ENCODE data around the gene TEX26. TPM values are rescaled to one million over a fixed set of nuclear protein-coding genes. Genes with fewer than 3 reads are reported as not detected.

TEX26 gene
- total RNA-seq, 1 donor from 2014 or later, result not detected

DNA sequence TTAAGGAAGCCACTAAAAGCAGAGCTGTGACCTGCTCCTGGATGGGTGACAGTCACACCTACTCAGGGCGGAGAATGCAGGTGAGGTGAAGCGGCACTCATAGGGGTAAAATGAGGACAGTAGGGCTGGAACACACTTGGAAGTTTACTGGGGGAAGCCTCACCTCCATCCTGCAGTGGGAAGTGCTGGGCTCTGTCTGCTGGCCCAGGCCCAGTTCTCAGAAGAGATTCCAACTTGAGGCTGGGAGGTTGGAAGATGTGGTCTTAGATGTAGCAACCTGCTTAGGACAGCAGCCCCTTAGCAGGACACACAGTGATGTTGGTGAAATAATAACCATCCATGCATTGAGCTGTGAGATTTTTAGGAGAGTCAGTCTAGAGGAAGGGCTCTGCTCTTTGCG is 21.8 kb upstream of the TEX26 start:
- Histone ChIP-seq H3K9me3 (no peaks in the 10 kb centered on the region), H3K4me1 (peaks cover 5 to 36% of the 10 kb centered on the region in 2 donors), H3K27ac (peak overlapping the region in 1 of 2 donors; percentile 4), H3K36me3 (peaks cover 0 to 17% of the 10 kb centered on the region in 2 donors), H3K4me3 (peak overlapping the region in 1 of 2 donors; percentile 39), H3K27me3 (no peaks in the 10 kb centered on the region)
- TF ChIP-seq, protein P1, sequence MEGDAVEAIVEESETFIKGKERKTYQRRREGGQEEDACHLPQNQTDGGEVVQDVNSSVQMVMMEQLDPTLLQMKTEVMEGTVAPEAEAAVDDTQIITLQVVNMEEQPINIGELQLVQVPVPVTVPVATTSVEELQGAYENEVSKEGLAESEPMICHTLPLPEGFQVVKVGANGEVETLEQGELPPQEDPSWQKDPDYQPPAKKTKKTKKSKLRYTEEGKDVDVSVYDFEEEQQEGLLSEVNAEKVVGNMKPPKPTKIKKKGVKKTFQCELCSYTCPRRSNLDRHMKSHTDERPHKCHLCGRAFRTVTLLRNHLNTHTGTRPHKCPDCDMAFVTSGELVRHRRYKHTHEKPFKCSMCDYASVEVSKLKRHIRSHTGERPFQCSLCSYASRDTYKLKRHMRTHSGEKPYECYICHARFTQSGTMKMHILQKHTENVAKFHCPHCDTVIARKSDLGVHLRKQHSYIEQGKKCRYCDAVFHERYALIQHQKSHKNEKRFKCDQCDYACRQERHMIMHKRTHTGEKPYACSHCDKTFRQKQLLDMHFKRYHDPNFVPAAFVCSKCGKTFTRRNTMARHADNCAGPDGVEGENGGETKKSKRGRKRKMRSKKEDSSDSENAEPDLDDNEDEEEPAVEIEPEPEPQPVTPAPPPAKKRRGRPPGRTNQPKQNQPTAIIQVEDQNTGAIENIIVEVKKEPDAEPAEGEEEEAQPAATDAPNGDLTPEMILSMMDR (IDR thresholded peaks at IDR 0.05), result no peak
- no peak for DNase-seq (ENCODE audit: low spot score in 2 of 2)
- intact Hi-C loops (cut with DNase I), result no loop called here

DNA sequence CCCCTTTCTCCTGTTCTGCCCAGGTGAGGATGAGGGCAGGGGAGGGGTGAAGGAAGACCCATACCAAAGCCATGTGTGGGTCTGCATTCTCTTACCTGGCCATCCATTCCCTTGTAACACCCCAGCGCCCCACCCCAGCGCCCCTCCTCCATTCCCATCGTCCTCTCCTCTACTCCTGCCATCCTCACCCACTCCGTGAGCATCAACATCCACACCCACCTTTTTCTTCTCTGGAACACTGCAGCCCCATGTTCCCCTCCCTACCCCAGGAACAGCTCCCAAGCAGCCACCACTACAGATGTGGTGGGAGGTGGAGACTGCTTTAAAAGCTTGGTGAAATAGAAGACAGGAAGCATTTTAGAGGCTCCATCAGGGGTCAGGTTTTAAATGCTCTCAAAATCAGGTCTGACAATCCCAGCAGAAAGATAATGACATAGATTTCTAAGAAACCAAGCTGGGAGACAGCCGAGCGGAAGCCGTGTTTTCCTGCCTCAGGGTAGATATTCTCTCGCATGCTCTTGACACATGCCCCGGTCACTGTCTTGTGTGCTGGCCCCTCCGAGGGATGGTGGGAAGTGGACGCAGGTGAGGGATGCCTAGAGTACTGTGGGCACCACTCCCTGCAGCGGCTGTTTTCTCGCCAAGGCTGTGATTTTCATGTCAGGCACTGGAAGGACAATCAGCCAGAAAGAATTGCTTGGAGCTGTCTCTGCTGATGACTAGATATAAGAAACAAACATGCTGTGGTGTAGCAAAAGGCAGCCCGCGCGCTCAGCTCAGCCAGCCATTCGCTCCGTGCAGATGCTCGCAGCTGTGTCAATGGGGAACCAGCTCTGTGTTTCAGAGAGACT is 16.5 kb upstream of the TEX26 start:
- Histone ChIP-seq H3K27me3 (no peaks in the 10 kb centered on the region), H3K36me3 (peaks cover 11 to 66% of the 10 kb centered on the region in 2 donors), H3K4me3 (no peak overlapping the region), H3K9me3 (no peaks in the 10 kb centered on the region), H3K4me1 (peaks cover 5 to 23% of the 10 kb centered on the region in 2 donors), H3K27ac (no peak overlapping the region)
- TF ChIP-seq, protein P1 (IDR thresholded peaks at IDR 0.05), result no peak
- intact Hi-C loops (cut with DNase I), result no loop called here
- no peak for DNase-seq (ENCODE audit: low spot score in 2 of 2)

DNA sequence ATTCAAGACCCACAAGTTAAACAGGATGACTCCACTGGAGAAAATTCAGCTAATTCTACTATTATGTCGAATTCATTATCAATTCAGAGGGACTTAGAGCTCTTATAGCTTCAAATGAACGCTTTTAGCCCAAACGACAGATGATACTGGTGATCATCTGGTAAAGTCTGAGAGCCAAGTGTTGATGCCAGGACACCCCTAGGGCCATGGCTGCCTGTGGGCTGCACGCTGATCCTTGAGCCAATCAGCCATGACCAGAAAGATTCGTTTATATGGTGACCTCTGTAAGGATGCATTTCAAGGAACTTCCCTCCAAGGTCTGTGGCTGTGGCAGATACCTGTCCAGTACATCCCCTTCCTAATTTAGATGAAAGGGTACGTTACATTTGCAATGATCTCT is 15.5 kb upstream of the TEX26 start:
- no peak overlapping the region for H3K27ac ChIP-seq
- intact Hi-C loops (cut with DNase I), result no loop called here
- H3K36me3 ChIP-seq, result peaks cover 22 to 69% of the 10 kb centered on the region in 2 donors
- H3K4me3 ChIP-seq, result no peak overlapping the region
- H3K4me1 ChIP-seq, result peaks cover 0 to 14% of the 10 kb centered on the region in 2 donors
- H3K27me3 ChIP-seq, result no peaks in the 10 kb centered on the region
- TF ChIP-seq, protein P1 (IDR thresholded peaks at IDR 0.05), result no peak
- no peaks in the 10 kb centered on the region for H3K9me3 ChIP-seq
- no peak for DNase-seq (ENCODE audit: low spot score in 2 of 2)

DNA sequence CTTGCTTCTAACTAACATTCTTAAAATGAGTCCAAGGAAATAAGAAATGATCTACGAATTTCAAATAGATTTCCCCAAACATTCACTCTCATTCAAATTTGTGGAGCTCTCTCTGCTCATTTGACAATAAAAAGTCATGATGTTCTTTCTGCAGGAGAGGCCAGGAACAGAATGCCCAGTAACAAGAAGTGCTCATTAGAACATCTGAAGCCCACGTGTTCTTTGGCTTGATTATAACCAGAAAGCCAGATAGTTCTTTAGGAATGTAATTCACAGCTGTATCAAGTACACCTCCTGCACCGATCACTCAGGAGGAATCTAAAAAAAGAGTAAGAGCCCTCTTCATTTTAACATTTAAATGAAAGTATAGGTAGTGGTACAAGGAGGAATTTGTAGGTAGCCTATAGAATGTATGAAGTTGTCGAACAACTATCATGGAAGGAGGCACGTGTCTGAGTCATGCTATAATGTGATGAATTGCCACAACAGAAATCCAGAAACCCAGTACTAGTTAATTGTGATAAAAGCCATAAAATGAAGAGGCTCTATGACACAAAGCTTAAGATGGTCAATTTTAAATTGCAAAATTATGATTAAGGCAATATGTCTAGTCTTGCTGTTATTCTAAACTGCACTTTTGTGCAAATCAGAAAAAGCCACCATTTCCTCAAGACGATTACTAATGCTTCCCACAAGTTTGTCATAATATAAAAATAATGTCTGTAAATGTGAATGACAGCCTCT is 13.6 kb upstream of the TEX26 start:
- Histone ChIP-seq H3K4me1 (peaks cover 0 to 2% of the 10 kb centered on the region in 2 donors), H3K4me3 (no peak overlapping the region), H3K27me3 (no peaks in the 10 kb centered on the region), H3K27ac (no peak overlapping the region), H3K9me3 (no peaks in the 10 kb centered on the region), H3K36me3 (peaks cover 34 to 88% of the 10 kb centered on the region in 2 donors)
- DNase-seq (ENCODE audit: low spot score in 2 of 2), result no peak
- intact Hi-C loops (cut with DNase I), result no loop called here
- TF ChIP-seq, protein P1 (IDR thresholded peaks at IDR 0.05), result no peak

DNA sequence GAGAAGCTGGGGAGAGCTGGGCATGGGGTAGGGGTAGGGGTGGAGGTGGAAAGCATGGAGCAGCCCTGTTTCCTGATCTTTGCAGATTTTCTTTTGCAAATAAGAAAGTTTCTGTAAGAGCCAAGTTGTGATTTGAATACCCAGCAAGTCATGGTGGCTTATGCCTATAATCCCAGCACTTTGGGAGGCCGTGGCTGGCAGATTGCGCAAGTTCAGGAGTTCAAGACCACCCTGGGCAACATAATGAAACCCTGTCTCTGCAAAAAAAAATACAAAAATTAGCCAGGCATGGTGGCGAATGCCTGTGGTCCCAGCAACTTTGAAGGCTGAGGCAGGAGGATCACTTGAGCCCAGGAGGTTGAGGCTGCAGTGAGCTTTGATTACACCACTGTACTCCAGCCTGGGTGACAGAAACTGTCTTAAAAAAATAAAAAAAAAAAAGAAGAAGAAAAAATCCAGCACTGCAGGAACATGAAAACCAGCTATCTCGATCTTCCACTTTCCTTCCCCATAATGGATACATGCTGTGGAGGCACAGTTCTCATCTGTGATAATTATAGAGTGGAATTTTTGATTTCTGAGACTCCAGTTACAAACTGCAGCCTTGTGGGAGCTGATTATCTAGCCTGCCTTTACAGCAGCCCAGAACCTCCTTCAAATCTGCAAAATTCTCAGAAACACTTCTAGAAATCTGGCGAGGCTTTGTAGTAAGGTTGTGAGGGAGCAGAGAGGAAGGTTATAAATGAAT is 12.1 kb upstream of the TEX26 start:
- DNase-seq (ENCODE audit: low spot score in 2 of 2), result no peak
- Histone ChIP-seq H3K9me3 (no peaks in the 10 kb centered on the region), H3K36me3 (peaks cover 44 to 97% of the 10 kb centered on the region in 2 donors), H3K4me1 (no peaks in the 10 kb centered on the region), H3K27me3 (no peaks in the 10 kb centered on the region), H3K27ac (peak overlapping the region in 1 of 2 donors; percentile 16), H3K4me3 (no peak overlapping the region)
- TF ChIP-seq, protein P1 (IDR thresholded peaks at IDR 0.05), result no peak
- intact Hi-C loops (cut with DNase I), result no loop called here
